Fibroblast of mammary gland (primary cell): ENCODE results near the gene PRR30.

Experiments
- DNase-seq: peaks from one replicate; pipeline ENCODE4 v3.0.0-alpha.2; 2010; ENCODE audit warnings: low read depth
- H3K4me3 ChIP-seq: 2 replicates; pipeline ENCODE4 v1.5.1; 2011; ENCODE audit warnings: low read depth, mild to moderate bottlenecking, low read length, moderate library complexity; ENCODE audit not compliant: control insufficient read depth
- CTCF ChIP-seq: conservative IDR thresholded peaks from 2 replicates; pipeline ENCODE4 v1.5.1; 2011; ENCODE audit warnings: low read depth, low read length, inconsistent platforms; ENCODE audit not compliant: control insufficient read depth, insufficient read depth

The PRR30 gene

GRCh38 chr2:27154488-27154887, 15.3 kb upstream of the PRR30 start:
- no peak overlapping the region for H3K4me3 ChIP-seq
- DNase-seq, result no peak
- TF ChIP-seq CTCF, result no peak

- peak; percentile 55 for DNase-seq
- TF ChIP-seq CTCF, result no peak
- no peak overlapping the region for H3K4me3 ChIP-seq
Measured at GRCh38 chr2:27152796-27153464, 13.7 kb upstream of the PRR30 start.

- H3K4me3 ChIP-seq, result no peak overlapping the region
- DNase-seq, result no peak
- TF ChIP-seq CTCF, result no peak
Measured at GRCh38 chr2:27152102-27152795, 13.0 kb upstream of the PRR30 start.

- no peak for DNase-seq
- no peak for TF ChIP-seq CTCF
Measured at GRCh38 chr2:27150639-27151230, 11.5 kb upstream of the PRR30 start.

GRCh38 chr2:27149570-27150405, 10.6 kb upstream of the PRR30 start:
- no peak for DNase-seq
- H3K4me3 ChIP-seq, result no peak overlapping the region
- TF ChIP-seq CTCF, result no peak

More at GRCh38 chr2:27150639-27151230, 11.5 kb upstream of the PRR30 start:
- no peak overlapping the region for H3K4me3 ChIP-seq

GRCh38 chr2:27148801-27149439, 9.7 kb upstream of the PRR30 start, which contains the start of gene TCF23:
TCF23 (plus strand) TSS chr2:27149004; CDS start chr2:27149134, 130 bp downstream.
- DNase-seq, result no peak
- no peak for TF ChIP-seq CTCF
- no peak within 1 kb of the TSS for H3K4me3 ChIP-seq
